PC-3 (cell line): ENCODE results near the gene SDHAF3. TPM values are rescaled to one million over a fixed set of nuclear protein-coding genes. Genes with fewer than 3 reads are reported as not detected.

Experiments used
- ATAC-seq: fragments of 200-7000 bp; cut with Tn5 transposase; 2 replicates; pipeline ENCODE4 v1.9.1; 2020; ENCODE audit warnings: mild to moderate bottlenecking, moderate library complexity
- BruUV-seq: library from RNA; stranded (reverse); fragments of 400-500 nt; replicated peaks from 2 replicates; lab custom pipeline; 2021; lab: Mats Ljungman, UMichigan
- CTCF ChIA-PET: fragments of 300-600 bp; sonication (Branson Sonifier 250); formaldehyde crosslinking; loops from one replicate; lab custom pipeline; 2022; ENCODE audit warnings: antibody characterized with exemption; lab: Charles Lee
- POLR2A ChIA-PET: fragments of 300-600 bp; sonication (Branson Sonifier 250); formaldehyde crosslinking; loops from one replicate; lab custom pipeline; 2022; ENCODE audit warnings: antibody characterized with exemption; ENCODE audit not compliant: unreplicated experiment; lab: Charles Lee
- DNase-seq: peaks from one replicate; pipeline ENCODE4 v3.0.0-alpha.2; 2015
- H2AFZ ChIP-seq: fragments of 300-600 bp; sonication (generic); 2 replicates; pipeline ENCODE4 v1.6.0; 2016; ENCODE audit warnings: antibody characterized with exemption, low read length
- H3F3A ChIP-seq: fragments of 300-600 bp; sonication (generic); one replicate; pipeline ENCODE4 v1.6.0; 2017; ENCODE audit warnings: antibody characterized with exemption, low read length, control low read depth, mild to moderate bottlenecking; ENCODE audit not compliant: unreplicated experiment
- H3K27ac ChIP-seq: fragments of 300-600 bp; sonication (generic); 2 replicates; pipeline ENCODE4 v1.5.1; 2016; ENCODE audit warnings: mild to moderate bottlenecking, low read length
- H3K27me3 ChIP-seq: fragments of 300-600 bp; sonication (generic); 2 replicates; pipeline ENCODE4 v1.6.1; 2016; ENCODE audit warnings: low read length, mixed read lengths
- H3K36me3 ChIP-seq: fragments of 300-600 bp; sonication (generic); 2 replicates; pipeline ENCODE4 v1.6.1; 2016; ENCODE audit warnings: low read depth, mixed run types, low read length, mixed read lengths
- H3K4me1 ChIP-seq: fragments of 300-600 bp; sonication (generic); 2 replicates; pipeline ENCODE4 v1.5.1; 2016; ENCODE audit warnings: low read length; ENCODE audit not compliant: insufficient read depth
- H3K4me2 ChIP-seq: fragments of 300-600 bp; sonication (generic); 2 replicates; pipeline ENCODE4 v1.6.0; 2016; ENCODE audit warnings: low read length
- H3K4me3 ChIP-seq: fragments of 300-600 bp; sonication (generic); 2 replicates; pipeline ENCODE4 v1.5.1; 2016; ENCODE audit warnings: mild to moderate bottlenecking, low read length, mixed read lengths
- H3K79me2 ChIP-seq: fragments of 300-600 bp; sonication (generic); 2 replicates; pipeline ENCODE4 v1.6.1; 2017; ENCODE audit warnings: low read length, mixed read lengths
- H3K9ac ChIP-seq: fragments of 300-600 bp; sonication (generic); 2 replicates; pipeline ENCODE4 v1.6.0; 2016; ENCODE audit warnings: mild to moderate bottlenecking, low read length
- H3K9me2 ChIP-seq: fragments of 300-600 bp; sonication (generic); replicated peaks from 2 replicates; pipeline ENCODE4 v1.6.1; 2016; ENCODE audit warnings: mixed run types, low read length, mixed read lengths
- H3K9me3 ChIP-seq: fragments of 300-600 bp; sonication (generic); 2 replicates; pipeline ENCODE4 v1.6.1; 2016; ENCODE audit warnings: low read length, mixed read lengths
- H4K20me1 ChIP-seq: fragments of 300-600 bp; sonication (generic); 2 replicates; pipeline ENCODE4 v1.6.1; 2016; ENCODE audit warnings: low read length, mixed read lengths
- EZH2 ChIP-seq: fragments of 300-600 bp; sonication (generic); IDR thresholded peaks from one replicate; pipeline ENCODE4 v1.6.1; 2017; ENCODE audit warnings: antibody characterized with exemption, mild to moderate bottlenecking, low read length; ENCODE audit not compliant: unreplicated experiment
- EZH2phosphoT487 ChIP-seq: fragments of 300-600 bp; sonication (generic); IDR thresholded peaks from 2 replicates; pipeline ENCODE4 v1.6.1; 2018; ENCODE audit warnings: mild to moderate bottlenecking, antibody characterized with exemption, low read length, borderline replicate concordance
- intact Hi-C: fragments of 100-400 bp; cut with micrococcal nuclease; formaldehyde crosslinking; loops from 2 replicates; pipeline ENCODE4 v1.9.0; 2023
- total RNA-seq: library from RNA; depleted of rRNA; stranded (reverse); fragments of >200 nt; gene quantifications from 2 replicates; pipeline ENCODE4 v1.2.3, GENCODE V29; 2014
- TF ChIP-seq, protein P1 (sequence below): fragments of 300-600 bp; sonication (generic); conservative IDR thresholded peaks from 2 replicates; pipeline ENCODE4 v1.5.1; 2017; ENCODE audit warnings: antibody characterized with exemption, low read depth, mild to moderate bottlenecking, low read length

The SDHAF3 gene
- total RNA-seq, 1 experiment from 2014 or later: 19.9 TPM

GRCh38 chr7:97166308-97166707, 48.8 kb downstream of the SDHAF3 start:
- TF ChIP-seq EZH2: no peak
- TF ChIP-seq, protein P1, sequence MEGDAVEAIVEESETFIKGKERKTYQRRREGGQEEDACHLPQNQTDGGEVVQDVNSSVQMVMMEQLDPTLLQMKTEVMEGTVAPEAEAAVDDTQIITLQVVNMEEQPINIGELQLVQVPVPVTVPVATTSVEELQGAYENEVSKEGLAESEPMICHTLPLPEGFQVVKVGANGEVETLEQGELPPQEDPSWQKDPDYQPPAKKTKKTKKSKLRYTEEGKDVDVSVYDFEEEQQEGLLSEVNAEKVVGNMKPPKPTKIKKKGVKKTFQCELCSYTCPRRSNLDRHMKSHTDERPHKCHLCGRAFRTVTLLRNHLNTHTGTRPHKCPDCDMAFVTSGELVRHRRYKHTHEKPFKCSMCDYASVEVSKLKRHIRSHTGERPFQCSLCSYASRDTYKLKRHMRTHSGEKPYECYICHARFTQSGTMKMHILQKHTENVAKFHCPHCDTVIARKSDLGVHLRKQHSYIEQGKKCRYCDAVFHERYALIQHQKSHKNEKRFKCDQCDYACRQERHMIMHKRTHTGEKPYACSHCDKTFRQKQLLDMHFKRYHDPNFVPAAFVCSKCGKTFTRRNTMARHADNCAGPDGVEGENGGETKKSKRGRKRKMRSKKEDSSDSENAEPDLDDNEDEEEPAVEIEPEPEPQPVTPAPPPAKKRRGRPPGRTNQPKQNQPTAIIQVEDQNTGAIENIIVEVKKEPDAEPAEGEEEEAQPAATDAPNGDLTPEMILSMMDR: no peak
- TF ChIP-seq EZH2phosphoT487: no peak
- intact Hi-C loops: no loop called here

GRCh38 chr7:97167176-97167575, 49.7 kb downstream of the SDHAF3 start:
- ChIA-PET CTCF (no interaction called here), POLR2A (no interaction called here)
- DNase-seq (no peak), ATAC-seq (no peak)
- H3K36me3 ChIP-seq: no peaks in the 10 kb centered on the region
- intact Hi-C loops: no loop called here
- no peaks in the 10 kb centered on the region for H3F3A ChIP-seq
- no peak overlapping the region for H3K4me3 ChIP-seq
- no peak overlapping the region for H2AFZ ChIP-seq
- H3K27ac ChIP-seq: no peak overlapping the region
- H3K9me3 ChIP-seq: no peaks in the 10 kb centered on the region
- H3K9me2 ChIP-seq: no peaks in the 10 kb centered on the region
- H4K20me1 ChIP-seq: no peaks in the 10 kb centered on the region
- no peaks in the 10 kb centered on the region for H3K79me2 ChIP-seq
- no peaks in the 10 kb centered on the region for H3K27me3 ChIP-seq
- H3K4me2 ChIP-seq: no peak overlapping the region
- no TSS peak for BruUV-seq
- H3K4me1 ChIP-seq: no peaks in the 10 kb centered on the region
- no peak overlapping the region for H3K9ac ChIP-seq
- TF ChIP-seq, protein P1: no peak
- no peak for TF ChIP-seq EZH2
- no peak for TF ChIP-seq EZH2phosphoT487

More at GRCh38 chr7:97166308-97166707, 48.8 kb downstream of the SDHAF3 start:
- no peak overlapping the region for H2AFZ ChIP-seq
- no peaks in the 10 kb centered on the region for H4K20me1 ChIP-seq
- H3K27ac ChIP-seq: no peak overlapping the region
- H3K9ac ChIP-seq: no peak overlapping the region
- no TSS peak for BruUV-seq
- DNase-seq (no peak), ATAC-seq (no peak)
- ChIA-PET POLR2A (no interaction called here), CTCF (no interaction called here)
- H3K4me2 ChIP-seq: no peak overlapping the region
- no peaks in the 10 kb centered on the region for H3F3A ChIP-seq
- H3K4me1 ChIP-seq: no peaks in the 10 kb centered on the region
- H3K79me2 ChIP-seq: no peaks in the 10 kb centered on the region
- H3K27me3 ChIP-seq: no peaks in the 10 kb centered on the region
- no peak overlapping the region for H3K4me3 ChIP-seq
- no peaks in the 10 kb centered on the region for H3K9me3 ChIP-seq
- H3K36me3 ChIP-seq: no peaks in the 10 kb centered on the region
- no peaks in the 10 kb centered on the region for H3K9me2 ChIP-seq

DNA sequence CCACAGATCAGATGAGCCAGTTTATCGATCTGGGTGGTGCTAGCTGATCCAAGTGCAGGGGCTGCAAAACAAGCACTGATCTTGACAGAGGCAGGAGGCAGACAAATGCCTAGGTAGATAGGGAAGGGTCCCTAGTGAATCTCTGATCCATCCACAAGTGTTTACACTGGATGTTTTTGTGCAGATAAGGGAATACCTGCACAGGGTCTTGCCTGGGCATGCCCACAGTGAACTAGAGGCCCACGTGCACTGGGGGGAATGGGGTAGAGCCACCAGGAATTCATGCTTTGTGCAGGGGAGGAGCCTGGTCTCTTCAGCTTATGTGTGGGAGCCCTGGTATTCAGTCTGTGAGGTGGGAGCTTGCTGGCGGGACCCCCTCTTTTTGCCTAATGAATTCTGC, 50.3 kb downstream of the SDHAF3 start:
- ATAC-seq (no peak), DNase-seq (no peak)
- BruUV-seq: no TSS peak
- Histone ChIP-seq H3K27ac (no peak overlapping the region), H3K9ac (no peak overlapping the region), H3K36me3 (no peaks in the 10 kb centered on the region), H3K9me3 (no peaks in the 10 kb centered on the region), H3F3A (no peaks in the 10 kb centered on the region), H4K20me1 (no peaks in the 10 kb centered on the region), H3K4me3 (no peak overlapping the region), H3K4me1 (no peaks in the 10 kb centered on the region), H2AFZ (no peak overlapping the region), H3K27me3 (no peaks in the 10 kb centered on the region), H3K79me2 (no peaks in the 10 kb centered on the region), H3K9me2 (no peaks in the 10 kb centered on the region), H3K4me2 (no peak overlapping the region)
- no peak for TF ChIP-seq EZH2phosphoT487
- no peak for TF ChIP-seq EZH2
- TF ChIP-seq, protein P1: no peak
- POLR2A ChIA-PET: no interaction called here
- CTCF ChIA-PET: no interaction called here
- intact Hi-C loops: no loop called here
